HepG2 (cell line): ENCODE measurements around the gene DHRS4L2. TPM values are rescaled to one million over a fixed set of nuclear protein-coding genes. Genes with fewer than 3 reads are reported as not detected.

Source experiments
- BCLAF1 ChIP-seq: fragments of 450-650 bp; IDR thresholded peaks from 2 replicates; pipeline ENCODE4 v1.6.1; 2017; ENCODE audit warnings: mild to moderate bottlenecking
- BRD4 ChIP-seq: sonication (generic); formaldehyde crosslinking; IDR thresholded peaks from 2 replicates; pipeline ENCODE4 v1.4.0; 2020; ENCODE audit warnings: missing genetic modification reagents
- KLF15 ChIP-seq: sonication (generic); formaldehyde crosslinking; IDR thresholded peaks from 2 replicates; pipeline ENCODE4 v1.8.1; 2023; ENCODE audit warnings: borderline replicate concordance, mild to moderate bottlenecking, inconsistent platforms, missing genetic modification reagents, mixed read lengths
- NBN ChIP-seq: fragments of 450-650 bp; conservative IDR thresholded peaks from 2 replicates; pipeline ENCODE4 v1.6.1; 2017
- SNAPC4 ChIP-seq: sonication (generic); formaldehyde crosslinking; IDR thresholded peaks from 2 replicates; pipeline ENCODE4 v1.4.0; 2020; ENCODE audit warnings: mild to moderate bottlenecking, missing genetic modification reagents
- SRY ChIP-seq: sonication (generic); formaldehyde crosslinking; IDR thresholded peaks from 2 replicates; pipeline ENCODE4 v1.8.0; 2022; ENCODE audit warnings: mild to moderate bottlenecking, missing genetic modification reagents
- ZNF350 ChIP-seq: sonication (generic); formaldehyde crosslinking; IDR thresholded peaks from 2 replicates; pipeline ENCODE4 v1.4.0; 2020; ENCODE audit warnings: mild to moderate bottlenecking, low read depth, missing genetic modification reagents, borderline replicate concordance
- ZNF558 ChIP-seq: sonication (generic); formaldehyde crosslinking; IDR thresholded peaks from 2 replicates; pipeline ENCODE4 v1.9.0; 2022; ENCODE audit warnings: mild to moderate bottlenecking, missing genetic modification reagents, borderline replicate concordance
- ZSCAN25 ChIP-seq: sonication (generic); formaldehyde crosslinking; IDR thresholded peaks from 2 replicates; pipeline ENCODE4 v1.8.0; 2022; ENCODE audit warnings: mild to moderate bottlenecking, missing genetic modification reagents
- polyA plus RNA-seq, 8 experiments: library from polyadenylated mRNA; depleted of rRNA in 3 of 8; stranded (reverse) in 7 of 8; unstranded in 1 of 8; fragments of >200 nt; fragmentation: Illumina TruSeq in 4 of 8; extraction: Trizol in 4 of 8; gene quantifications; 2 replicates each; pipeline versions ENCODE4 v1.2.1 to v1.2.3, GENCODE V29; 2011 to 2016; ENCODE audit warnings: low read depth in 4 of 8, missing spikeins in 1 of 8, mixed read lengths in 1 of 8; ENCODE audit not compliant: insufficient read depth in 1 of 8
- total RNA-seq, 5 experiments: library from RNA; depleted of rRNA; stranded (reverse); fragments of >200 nt; fragmentation: Illumina TruSeq; extraction: Trizol; gene quantifications; 2 replicates each; pipeline ENCODE4 v1.2.3, GENCODE V29; 2016; ENCODE audit warnings: low read depth in 1 of 5
- TF ChIP-seq, protein P1 (sequence below): sonication (generic); formaldehyde crosslinking; IDR thresholded peaks from one replicate; pipeline ENCODE4 v1.5.1; 2020; ENCODE audit warnings: mild to moderate bottlenecking, missing genetic modification reagents; ENCODE audit errors: not compliant biosample characterization
- TF ChIP-seq, protein P2 (sequence below): sonication (generic); formaldehyde crosslinking; IDR thresholded peaks from 2 replicates; pipeline ENCODE4 v1.9.0; 2021; ENCODE audit warnings: missing genetic modification reagents, mild to moderate bottlenecking, borderline replicate concordance

DHRS4L2 gene
- total and polyA plus RNA-seq, 2 of the 13 experiments (the other 11 are each of a cell fraction or from before 2014, with no cell fraction given) = 24.7 to 38.2 TPM

DNA sequence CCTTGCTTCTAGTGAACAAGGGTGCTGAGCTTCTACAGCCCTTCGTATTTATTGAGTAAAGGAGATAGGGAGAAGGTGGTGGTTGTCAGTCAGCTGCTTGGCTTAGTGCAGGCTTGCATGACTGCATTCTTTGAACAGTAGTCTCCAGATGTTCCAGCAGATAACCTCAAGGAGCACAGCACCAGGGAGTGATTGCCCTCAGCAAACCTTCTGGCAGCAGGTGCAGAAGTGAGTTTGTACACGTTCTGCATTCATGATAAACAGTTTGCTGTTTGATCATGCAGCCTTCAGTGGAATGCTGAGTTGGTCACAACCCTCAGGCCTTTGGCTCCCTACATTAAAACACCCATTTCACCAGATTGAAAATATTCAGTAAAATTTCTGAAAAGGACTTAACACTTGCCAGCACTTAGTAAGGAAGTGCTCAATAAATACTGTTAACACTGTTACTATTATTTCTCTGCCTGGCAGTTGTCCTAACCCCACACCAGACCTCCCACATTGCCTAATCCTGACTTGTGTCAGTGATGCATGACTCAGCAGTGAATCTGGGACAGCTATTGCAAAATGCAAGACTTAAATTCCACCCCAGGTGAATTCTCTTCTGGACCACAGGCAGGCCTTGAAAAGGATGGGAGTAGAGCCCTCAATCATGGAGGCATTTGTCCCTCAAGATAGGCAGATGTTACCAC lies 44.1 kb downstream of the DHRS4L2 start (continued):
- TF ChIP-seq, protein P1, sequence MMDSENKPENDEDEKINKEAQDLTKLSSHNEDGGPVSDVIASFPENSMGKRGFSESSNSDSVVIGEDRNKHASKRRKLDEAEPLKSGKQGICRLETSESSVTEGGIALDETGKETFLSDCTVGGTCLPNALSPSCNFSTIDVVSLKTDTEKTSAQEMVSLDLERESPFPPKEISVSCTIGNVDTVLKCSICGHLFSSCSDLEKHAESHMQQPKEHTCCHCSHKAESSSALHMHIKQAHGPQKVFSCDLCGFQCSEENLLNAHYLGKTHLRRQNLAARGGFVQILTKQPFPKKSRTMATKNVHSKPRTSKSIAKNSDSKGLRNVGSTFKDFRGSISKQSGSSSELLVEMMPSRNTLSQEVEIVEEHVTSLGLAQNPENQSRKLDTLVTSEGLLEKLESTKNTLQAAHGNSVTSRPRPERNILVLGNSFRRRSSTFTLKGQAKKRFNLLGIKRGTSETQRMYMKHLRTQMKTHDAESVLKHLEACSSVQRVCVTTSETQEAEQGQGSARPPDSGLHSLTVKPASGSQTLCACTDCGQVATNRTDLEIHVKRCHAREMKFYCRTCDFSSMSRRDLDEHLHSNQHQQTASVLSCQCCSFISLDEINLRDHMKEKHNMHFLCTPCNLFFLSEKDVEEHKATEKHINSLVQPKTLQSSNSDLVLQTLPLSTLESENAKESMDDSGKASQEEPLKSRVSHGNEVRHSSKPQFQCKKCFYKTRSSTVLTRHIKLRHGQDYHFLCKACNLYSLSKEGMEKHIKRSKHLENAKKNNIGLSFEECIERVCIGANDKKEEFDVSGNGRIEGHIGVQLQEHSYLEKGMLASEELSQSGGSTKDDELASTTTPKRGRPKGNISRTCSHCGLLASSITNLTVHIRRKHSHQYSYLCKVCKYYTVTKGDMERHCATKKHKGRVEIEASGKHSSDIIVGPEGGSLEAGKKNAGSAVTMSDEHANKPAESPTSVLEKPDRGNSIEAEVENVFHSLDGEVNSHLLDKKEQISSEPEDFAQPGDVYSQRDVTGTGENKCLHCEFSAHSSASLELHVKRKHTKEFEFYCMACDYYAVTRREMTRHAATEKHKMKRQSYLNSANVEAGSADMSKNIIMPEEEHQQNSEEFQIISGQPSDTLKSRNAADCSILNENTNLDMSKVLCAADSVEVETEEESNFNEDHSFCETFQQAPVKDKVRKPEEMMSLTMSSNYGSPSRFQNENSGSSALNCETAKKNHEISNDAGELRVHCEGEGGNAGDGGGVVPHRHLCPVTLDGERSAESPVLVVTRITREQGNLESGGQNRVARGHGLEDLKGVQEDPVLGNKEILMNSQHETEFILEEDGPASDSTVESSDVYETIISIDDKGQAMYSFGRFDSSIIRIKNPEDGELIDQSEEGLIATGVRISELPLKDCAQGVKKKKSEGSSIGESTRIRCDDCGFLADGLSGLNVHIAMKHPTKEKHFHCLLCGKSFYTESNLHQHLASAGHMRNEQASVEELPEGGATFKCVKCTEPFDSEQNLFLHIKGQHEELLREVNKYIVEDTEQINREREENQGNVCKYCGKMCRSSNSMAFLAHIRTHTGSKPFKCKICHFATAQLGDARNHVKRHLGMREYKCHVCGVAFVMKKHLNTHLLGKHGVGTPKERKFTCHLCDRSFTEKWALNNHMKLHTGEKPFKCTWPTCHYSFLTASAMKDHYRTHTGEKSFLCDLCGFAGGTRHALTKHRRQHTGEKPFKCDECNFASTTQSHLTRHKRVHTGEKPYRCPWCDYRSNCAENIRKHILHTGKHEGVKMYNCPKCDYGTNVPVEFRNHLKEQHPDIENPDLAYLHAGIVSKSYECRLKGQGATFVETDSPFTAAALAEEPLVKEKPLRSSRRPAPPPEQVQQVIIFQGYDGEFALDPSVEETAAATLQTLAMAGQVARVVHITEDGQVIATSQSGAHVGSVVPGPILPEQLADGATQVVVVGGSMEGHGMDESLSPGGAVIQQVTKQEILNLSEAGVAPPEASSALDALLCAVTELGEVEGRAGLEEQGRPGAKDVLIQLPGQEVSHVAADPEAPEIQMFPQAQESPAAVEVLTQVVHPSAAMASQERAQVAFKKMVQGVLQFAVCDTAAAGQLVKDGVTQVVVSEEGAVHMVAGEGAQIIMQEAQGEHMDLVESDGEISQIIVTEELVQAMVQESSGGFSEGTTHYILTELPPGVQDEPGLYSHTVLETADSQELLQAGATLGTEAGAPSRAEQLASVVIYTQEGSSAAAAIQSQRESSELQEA (CRISPR knock-in tag) = no peak
- no peak for TF ChIP-seq SRY (CRISPR knock-in tag)
- no peak for TF ChIP-seq BRD4 (CRISPR knock-in tag)
- no peak for TF ChIP-seq NBN
- TF ChIP-seq ZNF350 (CRISPR knock-in tag) = no peak
- TF ChIP-seq BCLAF1 = no peak
- no peak for TF ChIP-seq SNAPC4
- TF ChIP-seq, protein P2, sequence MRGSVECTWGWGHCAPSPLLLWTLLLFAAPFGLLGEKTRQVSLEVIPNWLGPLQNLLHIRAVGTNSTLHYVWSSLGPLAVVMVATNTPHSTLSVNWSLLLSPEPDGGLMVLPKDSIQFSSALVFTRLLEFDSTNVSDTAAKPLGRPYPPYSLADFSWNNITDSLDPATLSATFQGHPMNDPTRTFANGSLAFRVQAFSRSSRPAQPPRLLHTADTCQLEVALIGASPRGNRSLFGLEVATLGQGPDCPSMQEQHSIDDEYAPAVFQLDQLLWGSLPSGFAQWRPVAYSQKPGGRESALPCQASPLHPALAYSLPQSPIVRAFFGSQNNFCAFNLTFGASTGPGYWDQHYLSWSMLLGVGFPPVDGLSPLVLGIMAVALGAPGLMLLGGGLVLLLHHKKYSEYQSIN (CRISPR knock-in tag) = no peak
- no peak for TF ChIP-seq ZSCAN25
- TF ChIP-seq KLF15 (CRISPR knock-in tag) = no peak
- no peak for TF ChIP-seq ZNF558 (CRISPR knock-in tag)
